HG03095 (cell line): Measurements from ENCODE around the gene PACSIN2.
"Not testable (repeated sequence)": the region's sequence is repeated elsewhere in the genome, so short reads cannot be mapped to it uniquely, and the experiment has no call there.

ENCODE experiments used
- ATAC-seq: cut with Tn5 transposase; IDR thresholded peaks from one replicate; pipeline ENCODE4 v1.9.1; 2021; ENCODE audit warnings: moderate library complexity; ENCODE audit not compliant: unreplicated experiment

PACSIN2 gene

DNA sequence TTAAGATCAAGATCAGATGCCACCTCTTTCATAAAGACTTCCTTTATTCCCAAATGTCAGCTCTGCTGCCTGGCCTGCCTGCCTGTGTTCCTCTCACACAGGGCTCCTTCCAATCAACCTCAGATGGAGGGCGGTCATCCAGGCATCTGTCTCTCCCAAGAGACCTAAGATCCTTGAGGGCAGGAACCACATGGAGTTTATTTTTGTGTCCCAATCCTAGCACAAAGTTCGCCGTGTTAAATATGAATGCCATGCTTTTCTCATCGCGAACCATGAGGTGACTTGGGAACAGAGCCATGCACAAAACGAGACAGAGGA, 85.2 kb downstream of the PACSIN2 start:
- no peak for ATAC-seq

DNA sequence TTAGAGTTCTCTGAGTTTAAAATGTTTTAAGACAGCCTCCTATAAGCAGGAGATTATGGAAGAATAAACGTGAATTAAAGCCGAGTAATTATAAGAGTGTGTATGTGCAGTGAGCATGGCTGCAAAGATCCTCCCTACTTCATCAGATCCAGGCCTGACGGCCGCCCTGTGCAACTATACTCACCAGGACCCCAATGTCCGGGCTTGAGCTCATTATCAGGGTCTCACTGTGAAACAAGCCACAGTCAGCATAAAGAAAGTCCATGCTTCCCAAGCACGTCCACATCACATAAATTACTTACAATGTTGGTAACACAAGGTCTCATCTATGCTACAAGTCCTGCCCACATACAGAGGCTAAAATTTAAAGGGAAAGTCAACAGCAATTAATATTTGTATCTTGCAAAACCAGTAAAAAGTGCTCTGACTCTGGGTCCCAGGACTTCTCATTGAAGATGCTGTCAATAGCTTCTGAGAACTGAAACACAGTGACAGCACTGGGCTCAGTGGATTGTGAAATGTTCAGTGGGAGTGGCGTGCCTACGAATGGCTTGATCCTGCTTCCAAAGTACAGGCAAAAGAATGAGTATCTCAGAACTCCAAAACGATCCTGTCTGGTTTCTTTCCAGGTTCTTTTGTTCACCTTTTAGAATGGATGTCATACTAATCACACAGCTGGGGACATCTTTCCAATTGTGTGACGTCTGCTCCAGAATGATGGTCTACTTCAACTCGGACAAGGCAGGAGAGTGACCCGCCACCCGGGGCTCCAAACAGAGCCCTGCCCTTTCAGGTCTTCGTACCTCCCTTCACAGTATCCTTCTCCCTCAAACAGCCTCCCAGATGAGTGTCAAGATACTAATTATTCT, 85.7 kb downstream of the PACSIN2 start:
- no peak for ATAC-seq

DNA sequence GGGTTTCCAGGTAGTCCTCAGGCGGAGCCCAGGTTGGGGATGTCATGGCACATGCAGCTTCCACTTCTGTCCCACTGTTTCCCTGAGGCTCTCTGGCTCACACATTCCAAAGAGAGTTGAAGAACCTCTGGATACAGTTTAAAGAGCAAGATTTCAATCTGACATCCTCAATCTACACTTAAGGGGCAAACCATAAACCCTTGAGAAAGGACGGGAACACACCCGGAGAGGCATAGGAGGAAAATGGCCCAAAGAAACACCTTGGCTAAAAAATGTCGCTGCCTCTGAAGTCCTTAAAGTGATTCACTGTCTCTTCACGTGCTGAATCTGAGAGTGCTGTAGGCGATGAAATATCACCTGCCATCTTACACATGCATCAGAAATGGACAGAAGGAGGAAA, 87.0 kb downstream of the PACSIN2 start:
- no peak for ATAC-seq

DNA sequence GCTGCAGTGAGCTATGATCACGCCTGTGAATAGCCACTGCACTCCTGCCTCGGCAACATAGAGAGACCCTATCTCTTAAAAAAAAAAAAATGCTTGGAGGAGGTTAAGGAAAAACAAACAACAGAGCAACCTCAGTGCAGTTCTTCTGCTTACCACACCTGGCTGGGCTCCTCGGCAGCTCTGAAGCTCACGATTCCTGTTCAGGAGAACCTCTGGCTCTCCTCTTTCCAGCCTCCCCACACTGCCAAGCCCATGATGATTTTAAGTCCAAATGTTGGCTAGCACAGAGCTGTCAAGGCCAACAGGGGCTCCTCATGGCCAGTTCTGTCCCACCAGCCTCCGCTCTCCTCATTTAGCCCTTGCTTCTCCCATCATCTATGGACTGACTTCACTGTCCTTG, 88.2 kb downstream of the PACSIN2 start:
- no peak for ATAC-seq

DNA sequence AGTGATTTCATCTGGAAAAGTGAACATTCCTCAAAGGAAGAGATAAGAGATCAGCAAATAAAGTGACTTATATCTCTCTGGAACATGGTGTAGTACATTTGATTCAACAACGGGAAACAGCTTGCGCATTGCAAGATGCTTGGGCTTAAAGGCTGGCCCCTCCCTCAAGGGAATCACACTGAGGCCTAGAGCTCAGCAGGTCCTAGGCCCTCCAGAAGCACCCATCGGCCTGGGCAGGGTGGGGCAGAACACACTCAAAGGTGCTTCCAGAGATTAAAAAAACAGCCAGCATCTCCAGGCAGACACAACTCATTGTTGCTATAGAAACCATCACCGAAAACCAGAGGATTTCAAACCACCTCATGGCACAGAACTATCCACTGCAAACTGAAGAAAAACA, 88.8 kb downstream of the PACSIN2 start:
- no peak for ATAC-seq

DNA sequence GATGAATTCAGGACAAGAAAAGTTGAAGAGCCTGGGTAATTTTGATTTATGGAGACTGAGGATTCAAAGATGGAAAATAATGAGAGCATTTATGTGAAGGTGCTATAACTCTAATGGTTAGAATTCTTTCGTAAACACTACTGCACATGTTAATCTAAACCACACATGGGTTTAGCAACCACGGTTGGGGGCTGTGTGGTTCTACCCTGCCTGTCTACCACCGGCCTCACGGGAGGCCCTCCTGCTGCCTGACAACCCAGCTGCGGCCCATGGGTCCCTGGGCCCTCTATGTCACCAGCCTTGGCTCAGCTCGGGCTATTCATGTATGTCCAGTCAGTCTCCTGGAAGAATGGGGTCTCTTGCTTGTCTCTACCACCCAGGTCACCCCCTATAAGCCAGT, 89.4 kb downstream of the PACSIN2 start:
- no peak for ATAC-seq

DNA sequence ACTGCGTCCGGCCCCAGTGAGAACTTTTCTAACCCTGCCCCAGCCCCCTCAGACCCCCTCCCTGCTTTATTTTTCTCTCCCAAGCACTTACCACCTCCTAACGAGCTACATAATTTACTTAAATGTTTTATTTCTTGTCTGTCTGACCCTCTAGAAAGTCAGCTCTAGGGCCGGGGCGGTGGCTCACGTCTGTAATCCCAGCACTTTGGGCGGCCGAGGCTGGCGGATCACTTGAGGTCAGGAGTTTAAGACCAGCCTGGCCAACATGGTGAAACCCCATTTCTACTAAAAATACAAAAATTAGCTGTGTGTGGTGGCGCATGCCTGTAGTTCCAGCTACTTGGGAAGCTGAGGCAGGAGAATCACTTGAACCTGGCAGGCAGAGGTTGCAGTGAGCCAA, 89.9 kb downstream of the PACSIN2 start:
- ATAC-seq, result not testable (repeated sequence)

DNA sequence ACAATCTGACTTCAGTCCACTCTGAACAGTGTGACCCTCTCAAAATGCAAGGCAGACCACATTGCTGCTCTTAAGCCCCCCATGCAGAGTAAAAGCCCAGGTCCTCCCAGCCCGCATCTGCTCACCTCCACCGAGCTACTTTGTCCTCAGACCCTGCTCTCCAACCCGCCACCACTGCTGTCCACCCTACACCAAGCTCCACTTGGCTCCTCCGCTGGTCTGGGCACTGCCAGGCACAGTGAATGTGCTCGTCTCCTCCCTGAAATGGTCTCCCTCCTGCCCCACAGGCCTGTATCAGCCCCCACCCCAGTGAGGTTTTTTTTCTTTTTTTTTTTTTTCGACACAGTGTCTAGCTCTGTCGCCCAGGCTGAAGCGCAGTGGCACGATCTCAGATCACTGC, 90.5 kb downstream of the PACSIN2 start:
- no peak for ATAC-seq

DNA sequence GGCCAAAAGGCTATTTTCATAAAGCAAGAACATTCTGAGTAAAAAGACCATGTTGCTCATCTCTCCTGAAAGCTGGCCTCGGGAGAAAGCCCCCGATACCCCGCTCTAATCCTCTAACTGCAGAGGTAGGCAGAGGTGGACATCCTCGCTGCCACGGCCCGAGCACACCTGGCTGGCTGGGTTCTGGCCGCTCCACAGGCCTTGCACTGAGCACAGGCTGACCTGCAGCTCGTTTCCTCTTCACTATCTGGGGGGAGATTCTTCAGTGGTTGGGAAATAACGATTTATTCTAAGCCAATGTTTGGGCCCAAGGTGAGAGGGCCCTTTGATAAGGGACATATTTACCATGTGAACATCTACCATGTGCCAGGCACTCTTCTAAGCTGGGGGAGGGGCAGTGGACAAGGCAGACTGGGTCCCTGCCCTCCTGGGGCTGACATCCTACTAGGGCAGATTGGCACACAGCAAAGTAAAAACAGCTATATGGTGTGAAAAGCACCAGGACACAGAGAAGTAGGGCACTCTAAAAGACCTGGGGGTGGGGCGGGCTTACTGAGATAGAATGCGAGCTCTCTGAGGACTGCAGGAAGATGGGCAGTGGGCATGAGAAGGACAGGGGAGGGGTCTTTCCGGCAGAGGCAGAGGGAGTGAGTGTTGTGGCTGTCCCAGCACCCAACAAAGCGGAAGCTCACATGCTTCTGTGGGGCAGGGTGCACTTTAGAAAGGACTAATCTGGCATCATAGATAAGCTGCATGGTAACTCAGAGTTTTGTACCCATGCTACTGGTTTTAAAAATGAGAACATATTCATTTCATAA, 92.4 kb downstream of the PACSIN2 start:
- no peak for ATAC-seq

DNA sequence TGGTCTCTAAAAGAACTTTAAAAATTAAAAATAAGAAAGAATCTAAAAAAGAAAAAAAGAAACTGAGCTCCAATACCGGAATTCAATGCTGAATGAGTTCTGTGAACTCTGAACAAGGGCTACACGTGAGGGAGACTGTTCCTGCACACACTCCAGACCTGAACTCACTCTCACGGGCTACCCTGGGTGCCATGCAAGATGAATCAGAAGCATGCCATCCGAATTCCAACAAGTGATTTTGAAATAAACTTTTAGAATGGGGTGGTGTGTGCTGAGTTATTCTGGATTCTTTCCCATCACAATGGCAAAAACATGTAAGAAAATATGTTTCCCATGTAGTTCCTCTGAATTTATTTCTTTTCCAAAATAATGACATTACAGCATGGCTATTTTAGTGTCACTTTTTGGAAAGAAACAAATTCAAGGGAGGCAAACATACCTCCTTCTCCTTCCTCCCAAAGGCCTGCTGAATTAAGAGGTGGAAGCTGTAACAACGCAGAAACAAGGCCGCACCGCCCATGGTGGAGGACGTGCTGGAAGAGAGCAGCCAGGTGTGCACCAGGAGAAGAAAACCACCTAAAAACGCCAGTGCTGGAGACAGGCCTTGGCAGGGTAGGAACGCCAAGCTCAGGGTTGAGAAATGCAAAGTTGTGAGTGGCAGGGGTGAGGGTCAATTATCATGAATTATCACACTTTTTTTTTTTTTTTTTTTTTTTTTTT, 94.7 kb downstream of the PACSIN2 start:
- no peak for ATAC-seq

DNA sequence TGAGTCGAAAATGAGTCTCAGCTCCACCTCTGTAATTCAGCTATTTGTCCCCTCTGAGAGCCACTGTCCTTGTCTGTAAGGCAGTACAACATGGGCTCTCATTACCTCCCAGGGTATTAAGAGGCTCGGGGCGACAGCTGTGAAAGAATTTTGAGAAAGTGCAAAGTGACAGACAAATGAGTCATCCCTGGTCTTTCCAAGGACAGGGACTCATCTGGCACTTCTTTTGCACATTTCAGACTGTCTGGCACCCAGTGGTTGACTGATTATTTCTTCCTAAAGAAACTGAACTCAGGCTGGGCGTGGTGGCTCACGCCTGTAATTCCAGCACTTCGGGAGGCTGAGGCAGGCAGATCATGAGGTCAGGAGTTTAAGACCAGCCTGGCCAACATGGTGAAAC, 95.8 kb downstream of the PACSIN2 start:
- no peak for ATAC-seq

DNA sequence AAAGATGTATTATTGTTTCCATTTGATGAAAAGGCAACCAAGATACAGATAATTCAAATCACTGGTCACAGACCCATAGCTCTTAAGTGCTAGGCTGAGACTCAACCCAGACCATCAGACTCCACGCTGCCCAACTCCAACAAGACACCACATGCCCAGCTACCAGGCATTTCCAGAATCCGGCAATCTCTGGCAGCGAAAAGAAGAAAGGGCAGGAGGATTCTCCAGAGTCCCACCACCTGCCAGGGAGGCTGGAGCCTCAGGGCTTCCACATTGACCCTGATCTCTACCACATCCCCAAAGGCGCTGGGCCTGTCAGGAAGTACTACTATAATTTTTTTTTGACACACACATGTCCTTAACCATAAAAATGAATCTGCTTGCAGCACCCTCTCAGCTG, 96.4 kb downstream of the PACSIN2 start:
- no peak for ATAC-seq

DNA sequence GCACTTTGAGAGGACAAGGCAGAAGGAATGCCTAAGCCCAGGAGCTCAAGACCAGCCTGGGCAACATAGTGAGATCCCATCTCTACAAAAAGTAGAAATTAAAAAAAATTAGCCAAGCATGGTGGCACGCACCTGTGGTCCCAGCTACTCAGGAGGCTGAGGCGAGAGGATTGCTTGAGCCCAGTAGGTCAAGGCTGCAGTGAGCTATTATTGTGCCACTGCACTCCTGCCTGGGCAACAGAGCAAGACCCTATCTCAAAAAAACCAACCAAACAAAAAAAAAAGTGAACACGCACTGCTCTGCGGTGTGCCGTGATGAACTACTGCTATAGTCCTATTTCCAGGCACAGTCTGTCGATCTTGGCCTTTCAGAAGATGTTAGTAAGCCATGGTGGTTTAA, 97.6 kb downstream of the PACSIN2 start:
- ATAC-seq, result not testable (repeated sequence)

DNA sequence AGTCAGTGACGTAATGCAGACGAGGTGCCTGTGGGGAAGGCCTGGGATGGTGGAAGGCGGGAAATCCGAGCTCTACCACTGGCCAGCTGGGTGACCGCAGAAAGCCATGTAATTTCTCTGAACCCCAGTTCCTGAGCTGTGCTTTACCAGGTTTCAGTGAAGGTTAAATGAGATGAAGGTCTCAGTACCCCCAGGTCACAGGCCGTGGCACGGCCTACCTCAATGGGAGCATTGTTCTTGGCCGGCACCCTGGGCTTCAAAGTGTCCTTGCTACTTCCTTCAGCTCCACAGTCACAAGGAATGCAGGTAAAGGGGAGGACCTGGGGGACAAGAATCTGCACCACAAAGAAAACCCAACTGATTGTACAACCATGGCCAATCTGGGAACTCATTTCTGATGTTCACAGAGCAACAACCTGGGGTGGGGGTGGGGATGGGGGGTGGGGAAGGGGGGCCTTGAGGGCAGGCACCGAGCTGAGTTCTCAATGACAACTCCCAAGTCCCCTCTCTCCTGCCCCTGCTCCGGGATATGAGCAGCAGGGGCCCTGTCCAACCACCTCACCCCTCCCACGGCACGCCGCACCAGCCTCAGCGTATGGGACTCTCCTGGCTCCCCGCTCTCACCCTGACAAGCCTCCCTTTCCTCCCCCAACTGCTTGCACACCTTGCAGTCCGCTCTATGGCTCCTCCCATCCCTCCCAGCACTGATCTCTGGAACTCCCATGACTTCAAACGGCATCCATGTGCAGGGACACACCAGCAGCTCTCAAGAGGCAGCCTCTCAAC, 98.8 kb downstream of the PACSIN2 start:
- ATAC-seq, result no peak

DNA sequence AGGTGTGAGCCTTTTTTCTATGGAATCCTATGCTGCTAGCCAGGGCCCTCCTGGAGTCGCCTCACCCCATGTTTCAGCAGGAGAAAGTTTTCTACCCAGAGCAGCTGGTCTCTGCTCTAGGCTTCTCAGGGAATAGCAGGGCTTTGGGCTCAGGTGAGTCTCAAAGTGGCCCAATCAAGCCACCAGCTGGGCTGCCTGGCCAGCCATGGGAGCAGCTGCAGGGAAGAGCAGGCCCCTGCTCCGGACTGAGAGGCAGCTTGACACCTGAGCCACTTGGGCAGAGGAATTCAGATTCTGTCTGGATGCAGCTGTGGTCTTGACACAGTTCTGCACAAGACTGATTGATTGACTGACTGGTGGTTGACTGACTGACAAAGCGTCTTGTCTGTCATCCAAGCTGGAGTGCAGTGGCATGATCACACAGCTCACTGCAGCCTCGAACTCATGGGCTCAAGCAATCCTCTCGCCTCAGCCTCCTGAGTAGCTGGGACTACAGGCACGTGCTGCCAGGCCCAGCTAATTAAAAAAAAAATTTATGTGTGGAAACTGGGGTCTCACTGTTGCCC, 100.4 kb downstream of the PACSIN2 start:
- no peak for ATAC-seq

DNA sequence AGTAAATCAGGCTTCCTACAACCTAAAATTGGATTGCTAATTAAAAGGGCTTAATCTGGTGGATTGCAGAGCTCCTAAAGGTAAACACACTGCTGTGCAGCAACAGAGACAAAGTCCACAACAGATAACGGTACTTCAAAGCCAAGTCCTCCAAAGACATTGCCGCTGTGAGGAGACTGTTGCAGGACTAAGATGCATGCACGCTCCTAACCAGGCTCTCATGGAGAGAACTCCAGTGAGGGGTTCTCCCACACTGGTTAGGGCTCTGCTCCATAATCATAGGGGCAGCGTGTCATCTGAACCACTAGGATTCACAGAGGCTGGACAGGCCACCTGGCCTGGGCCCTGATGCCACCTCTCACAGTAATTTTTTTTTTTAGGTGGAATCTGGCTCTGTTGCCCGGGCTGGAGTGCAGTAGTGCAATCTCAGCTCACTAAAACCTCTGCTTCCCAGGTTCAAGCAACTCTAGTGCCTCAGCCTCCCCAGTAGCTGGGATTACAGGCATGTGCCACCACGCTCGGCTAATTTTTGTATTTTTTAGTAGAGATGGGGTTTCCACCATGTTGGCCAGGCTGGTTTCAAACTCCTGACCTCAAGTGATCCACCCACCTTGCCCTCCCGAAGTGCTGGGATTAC, 101.0 kb downstream of the PACSIN2 start:
- ATAC-seq, result no peak

DNA sequence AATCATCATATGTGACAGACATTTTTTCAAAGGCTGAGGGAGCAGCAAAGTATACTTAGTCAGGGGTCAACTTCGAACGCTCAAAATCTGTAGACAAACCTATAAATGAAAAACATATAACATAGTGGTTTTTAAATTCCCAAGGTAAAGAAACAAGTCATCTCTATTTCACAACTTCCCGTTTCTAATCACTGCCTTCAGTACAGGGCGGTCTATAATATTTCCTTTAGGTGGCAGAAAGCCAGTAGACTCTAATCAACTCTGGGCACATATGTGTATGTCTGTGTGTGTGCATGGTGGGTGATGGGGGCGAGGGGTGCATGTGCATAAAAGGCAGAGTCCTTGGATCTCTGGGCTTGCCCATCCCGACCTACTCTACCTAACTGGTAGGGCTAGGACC, 102.9 kb downstream of the PACSIN2 start:
- no peak for ATAC-seq

DNA sequence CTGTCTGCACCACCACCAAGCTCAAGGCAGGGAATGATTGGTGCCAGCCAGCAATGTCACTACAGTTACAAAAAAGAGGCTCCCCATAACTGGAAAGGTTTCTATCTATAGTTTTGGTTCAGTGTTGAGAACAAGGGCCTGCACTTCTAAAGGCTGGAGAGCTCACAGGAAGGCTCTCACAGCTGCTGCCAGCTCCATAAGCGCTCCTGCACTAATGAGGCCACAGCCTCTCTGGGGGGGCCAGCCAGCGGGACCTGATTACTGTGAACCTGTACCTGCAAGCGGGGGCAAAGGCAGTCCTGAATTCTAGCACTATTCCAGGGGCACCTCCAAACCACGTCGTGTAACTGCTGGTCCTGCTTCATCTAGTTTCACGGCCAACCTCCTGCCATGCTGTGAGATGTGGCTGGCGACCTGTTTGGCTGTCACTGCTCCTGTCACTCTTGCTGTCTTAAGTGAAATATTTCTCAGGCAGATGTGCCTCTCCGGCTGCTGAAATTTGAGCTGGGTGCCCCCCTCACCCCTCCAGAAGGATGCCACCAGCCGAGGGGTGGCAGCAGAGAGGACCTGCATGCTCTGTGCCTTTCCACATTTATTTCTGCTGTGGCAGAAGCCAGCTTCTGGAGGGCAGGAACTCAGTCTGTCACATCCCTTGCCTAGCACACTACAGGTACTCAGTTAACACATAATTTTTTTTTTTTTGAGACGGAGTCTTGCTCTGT, 104.6 kb downstream of the PACSIN2 start:
- ATAC-seq, result no peak

DNA sequence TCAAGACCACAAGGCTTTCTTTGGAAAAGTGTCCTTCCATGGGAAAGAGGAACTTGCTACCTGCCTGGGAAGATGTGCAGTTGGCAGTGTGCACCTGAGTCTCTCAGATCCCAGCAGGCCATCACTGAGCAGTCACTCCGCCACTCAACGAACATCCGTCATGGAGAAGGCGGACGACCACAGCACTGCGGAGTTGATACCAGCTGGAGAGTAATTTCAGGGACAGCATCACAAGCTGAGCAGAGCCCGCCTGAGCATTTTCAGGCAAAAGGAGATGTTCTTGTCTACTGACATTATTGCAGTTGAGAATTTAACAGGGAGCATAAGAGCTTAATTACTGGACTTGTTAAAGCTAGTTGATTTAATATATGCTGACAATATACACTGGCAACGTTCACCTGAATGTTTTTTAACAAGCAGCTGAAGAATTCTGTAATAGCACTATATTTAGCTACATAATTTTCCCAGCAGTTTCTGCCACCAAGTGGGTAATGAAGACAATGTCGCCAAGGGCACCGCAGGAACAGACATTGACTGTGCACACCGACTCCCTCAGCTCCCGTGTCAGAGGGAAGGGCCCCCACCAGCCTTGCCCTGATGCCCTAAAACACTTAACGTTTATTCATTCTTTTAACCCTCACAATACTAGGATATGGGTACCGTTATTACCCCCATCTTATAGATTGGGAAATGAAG, 105.4 kb downstream of the PACSIN2 start:
- no peak for ATAC-seq
